ENCODE data around the gene CAMKMT. TPM values are rescaled to one million over a fixed set of nuclear protein-coding genes. Genes with fewer than 3 reads are reported as not detected.

Gene CAMKMT
- total RNA-seq, 2 donors from 2014 or later = 3.6 to 4.6 TPM

GRCh38 chr2:44562737-44563136 lies 201.0 kb downstream of the CAMKMT start:
- Histone ChIP-seq H3K4me3 (no peak overlapping the region), H3K27ac (no peak overlapping the region), H3K36me3 (no peaks in the 10 kb centered on the region), H3K9me3 (no peaks in the 10 kb centered on the region), H3K4me1 (no peaks in the 10 kb centered on the region), H3K27me3 (no peaks in the 10 kb centered on the region)
- TF ChIP-seq, protein P1, sequence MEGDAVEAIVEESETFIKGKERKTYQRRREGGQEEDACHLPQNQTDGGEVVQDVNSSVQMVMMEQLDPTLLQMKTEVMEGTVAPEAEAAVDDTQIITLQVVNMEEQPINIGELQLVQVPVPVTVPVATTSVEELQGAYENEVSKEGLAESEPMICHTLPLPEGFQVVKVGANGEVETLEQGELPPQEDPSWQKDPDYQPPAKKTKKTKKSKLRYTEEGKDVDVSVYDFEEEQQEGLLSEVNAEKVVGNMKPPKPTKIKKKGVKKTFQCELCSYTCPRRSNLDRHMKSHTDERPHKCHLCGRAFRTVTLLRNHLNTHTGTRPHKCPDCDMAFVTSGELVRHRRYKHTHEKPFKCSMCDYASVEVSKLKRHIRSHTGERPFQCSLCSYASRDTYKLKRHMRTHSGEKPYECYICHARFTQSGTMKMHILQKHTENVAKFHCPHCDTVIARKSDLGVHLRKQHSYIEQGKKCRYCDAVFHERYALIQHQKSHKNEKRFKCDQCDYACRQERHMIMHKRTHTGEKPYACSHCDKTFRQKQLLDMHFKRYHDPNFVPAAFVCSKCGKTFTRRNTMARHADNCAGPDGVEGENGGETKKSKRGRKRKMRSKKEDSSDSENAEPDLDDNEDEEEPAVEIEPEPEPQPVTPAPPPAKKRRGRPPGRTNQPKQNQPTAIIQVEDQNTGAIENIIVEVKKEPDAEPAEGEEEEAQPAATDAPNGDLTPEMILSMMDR (IDR thresholded peaks at IDR 0.05) = no peak
- DNase-seq (ENCODE audit: low spot score) = no peak

- Histone ChIP-seq H3K9me3 (no peaks in the 10 kb centered on the region), H3K27ac (no peak overlapping the region), H3K36me3 (no peaks in the 10 kb centered on the region), H3K4me3 (no peak overlapping the region), H3K4me1 (no peaks in the 10 kb centered on the region), H3K27me3 (no peaks in the 10 kb centered on the region)
- TF ChIP-seq, protein P1 (IDR thresholded peaks at IDR 0.05) = no peak
- DNase-seq (ENCODE audit: low spot score) = no peak
Measured at GRCh38 chr2:44564752-44565151, 203.0 kb downstream of the CAMKMT start.

- no peak overlapping the region for H3K27ac ChIP-seq
- no peaks in the 10 kb centered on the region for H3K27me3 ChIP-seq
- H3K4me1 ChIP-seq = no peaks in the 10 kb centered on the region
- no peak overlapping the region for H3K4me3 ChIP-seq
- TF ChIP-seq, protein P1 (IDR thresholded peaks at IDR 0.05) = no peak
- H3K9me3 ChIP-seq = no peaks in the 10 kb centered on the region
- DNase-seq (ENCODE audit: low spot score) = no peak
- H3K36me3 ChIP-seq = no peaks in the 10 kb centered on the region
Measured at GRCh38 chr2:44566059-44566458, 204.3 kb downstream of the CAMKMT start.

DNA sequence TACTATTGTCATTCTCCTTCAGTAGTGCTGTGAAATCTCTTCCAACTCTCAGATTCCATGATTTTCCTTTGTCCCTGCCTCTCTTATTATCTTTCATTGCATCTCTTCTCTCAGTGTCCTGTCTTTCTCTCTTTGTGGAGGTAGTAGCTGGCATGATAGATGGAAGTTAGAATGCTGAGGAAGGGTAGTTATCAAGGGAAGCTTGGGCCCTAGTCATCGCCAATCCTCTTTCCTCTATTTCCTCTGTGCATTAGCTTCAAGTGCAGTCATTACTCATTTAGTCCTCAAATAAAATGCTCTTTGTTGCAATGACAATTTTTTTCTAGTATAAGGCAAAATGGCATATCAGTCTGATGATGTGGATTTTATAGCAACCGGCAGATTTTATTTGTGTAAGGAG lies 207.7 kb downstream of the CAMKMT start:
- DNase-seq (ENCODE audit: low spot score) = no peak

GRCh38 chr2:44570271-44570670 lies 208.5 kb downstream of the CAMKMT start:
- H3K9me3 ChIP-seq = no peaks in the 10 kb centered on the region
- H3K36me3 ChIP-seq = no peaks in the 10 kb centered on the region
- DNase-seq (ENCODE audit: low spot score) = no peak
- no peaks in the 10 kb centered on the region for H3K27me3 ChIP-seq
- TF ChIP-seq, protein P1 (IDR thresholded peaks at IDR 0.05) = no peak
- H3K4me1 ChIP-seq = no peaks in the 10 kb centered on the region
- H3K27ac ChIP-seq = no peak overlapping the region
- H3K4me3 ChIP-seq = no peak overlapping the region

More for the DNA sequence above, 207.7 kb downstream of the CAMKMT start:
- TF ChIP-seq, protein P1 (IDR thresholded peaks at IDR 0.05) = no peak
- no peaks in the 10 kb centered on the region for H3K27me3 ChIP-seq
- no peaks in the 10 kb centered on the region for H3K36me3 ChIP-seq
- H3K9me3 ChIP-seq = no peaks in the 10 kb centered on the region
- no peak overlapping the region for H3K4me3 ChIP-seq
- no peak overlapping the region for H3K27ac ChIP-seq
- H3K4me1 ChIP-seq = no peaks in the 10 kb centered on the region

GRCh38 chr2:44570777-44571176 lies 209.0 kb downstream of the CAMKMT start:
- Histone ChIP-seq H3K27ac (no peak overlapping the region), H3K36me3 (no peaks in the 10 kb centered on the region)
- TF ChIP-seq, protein P1 (IDR thresholded peaks at IDR 0.05) = no peak

More at GRCh38 chr2:44570777-44571176, 209.0 kb downstream of the CAMKMT start:
- DNase-seq (ENCODE audit: low spot score) = no peak
- Histone ChIP-seq H3K9me3 (no peaks in the 10 kb centered on the region), H3K4me3 (no peak overlapping the region), H3K27me3 (no peaks in the 10 kb centered on the region), H3K4me1 (no peaks in the 10 kb centered on the region)

All from right atrium auricular region (tissue), 2 donors.